Activated CD8-positive, alpha-beta memory T cell treated with anti-CD3 and anti-CD28 coated beads for 1 hour (primary cell): ENCODE results near the gene POU2F1.
"Not testable (repeated sequence)": the region's sequence is repeated elsewhere in the genome, so short reads cannot be mapped to it uniquely, and the experiment has no call there.

Experiments used
- DNase-seq, 2 donors: peaks; one replicate each; pipeline ENCODE4 v3.0.0-alpha.2; 2020; ENCODE audit warnings: low read depth in 1 of 2; ENCODE audit errors: extremely low read depth in 1 of 2

The POU2F1 gene

GRCh38 chr1:167202049-167202448 lies 18.6 kb upstream of the POU2F1 start:
- DNase-seq, result no peak

- DNase-seq, result not testable (repeated sequence)
Observed at GRCh38 chr1:167205306-167206050, 15.2 kb upstream of the POU2F1 start.

- DNase-seq, result no peak
Observed at GRCh38 chr1:167206166-167206835, 14.4 kb upstream of the POU2F1 start.

DNA sequence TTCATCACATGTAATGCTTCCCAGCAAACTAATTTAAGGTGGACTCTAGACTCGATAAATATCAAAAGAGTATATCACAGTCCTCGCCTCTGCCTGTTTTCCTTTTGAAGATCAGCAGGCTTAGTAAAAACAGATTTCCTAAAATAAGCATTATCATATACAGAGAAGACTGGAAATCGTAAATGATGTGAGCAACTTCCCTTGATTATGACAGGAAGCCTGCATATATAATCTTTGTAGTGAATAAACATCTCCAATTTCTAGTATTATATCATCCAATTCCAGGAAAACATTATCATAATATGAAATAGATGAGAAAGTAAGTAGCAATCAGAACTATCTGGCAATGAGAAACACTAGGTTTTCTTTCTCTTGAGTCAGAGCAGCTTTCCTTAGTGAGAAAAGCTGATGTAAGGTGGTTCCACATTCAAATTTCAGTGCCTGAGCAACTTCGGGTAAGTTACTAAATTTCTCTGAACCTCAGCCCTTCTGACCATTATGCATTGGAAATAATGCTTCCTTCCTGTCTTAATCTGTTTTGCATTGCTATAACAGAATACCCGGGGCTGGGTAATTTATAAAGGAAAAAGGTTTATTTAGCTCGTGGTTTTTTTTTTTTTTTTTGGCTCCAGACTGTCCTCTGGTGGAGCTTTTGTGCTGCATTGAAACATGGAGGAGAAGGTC lies 12.6 kb upstream of the POU2F1 start:
- DNase-seq, result no peak

GRCh38 chr1:167208624-167208976 lies 12.1 kb upstream of the POU2F1 start:
- DNase-seq, result no peak

GRCh38 chr1:167209044-167209443 lies 11.6 kb upstream of the POU2F1 start:
- DNase-seq, result no peak

DNA sequence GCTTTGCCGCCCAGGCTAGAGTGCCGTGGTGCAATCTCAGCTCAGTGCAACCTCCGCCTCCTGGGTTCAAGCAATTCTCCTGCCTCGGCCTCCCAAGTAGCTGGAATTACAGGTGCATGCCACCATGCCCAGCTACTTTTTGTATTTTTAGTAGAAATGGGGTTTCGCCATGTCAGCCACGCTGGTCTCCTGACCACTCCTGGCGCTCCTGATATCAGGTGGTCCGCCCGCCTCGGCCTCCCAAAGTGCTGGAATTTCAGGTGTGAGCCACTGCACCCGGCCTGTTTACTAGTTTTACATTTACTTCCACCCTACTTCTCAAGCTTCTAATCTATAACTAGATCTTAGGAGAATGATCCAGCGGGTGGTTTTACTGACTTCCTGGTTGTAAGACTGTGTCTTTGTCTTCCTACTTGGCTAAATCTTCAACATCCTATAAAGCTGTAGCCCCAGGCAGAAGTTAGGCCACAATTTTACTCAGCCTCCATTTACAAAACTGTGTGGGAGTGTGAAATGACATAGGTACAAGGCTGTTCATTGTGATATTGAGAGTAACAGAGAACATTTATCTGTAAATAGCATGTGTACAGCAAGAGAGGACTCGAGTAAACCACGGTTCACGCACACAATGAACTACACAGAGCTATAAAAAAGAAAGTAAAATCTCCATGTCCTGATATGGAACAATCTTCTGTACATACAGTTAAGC lies 9.6 kb upstream of the POU2F1 start:
- no peak for DNase-seq

DNA sequence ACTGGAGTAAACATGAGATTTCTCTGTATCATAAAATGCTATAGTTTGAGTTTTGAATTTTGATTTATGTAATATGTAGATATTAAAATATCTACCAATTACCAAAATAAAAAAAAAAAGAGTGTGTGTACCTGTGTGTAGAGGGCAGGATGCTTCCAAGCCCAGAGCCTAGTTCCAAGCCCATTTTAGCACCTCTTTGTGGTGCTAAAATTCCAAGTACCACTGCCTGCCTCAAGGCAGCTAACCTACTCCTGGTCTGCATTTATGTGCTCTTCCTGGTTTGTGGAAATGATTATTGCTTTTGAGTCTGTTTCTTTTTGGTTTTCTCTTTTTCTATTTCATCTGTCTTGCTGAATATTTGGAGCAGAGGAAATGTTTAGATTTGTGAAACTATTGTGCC lies 8.7 kb upstream of the POU2F1 start:
- no peak for DNase-seq

- DNase-seq, result no peak
Observed at GRCh38 chr1:167216809-167217208, 3.9 kb upstream of the POU2F1 start.

DNA sequence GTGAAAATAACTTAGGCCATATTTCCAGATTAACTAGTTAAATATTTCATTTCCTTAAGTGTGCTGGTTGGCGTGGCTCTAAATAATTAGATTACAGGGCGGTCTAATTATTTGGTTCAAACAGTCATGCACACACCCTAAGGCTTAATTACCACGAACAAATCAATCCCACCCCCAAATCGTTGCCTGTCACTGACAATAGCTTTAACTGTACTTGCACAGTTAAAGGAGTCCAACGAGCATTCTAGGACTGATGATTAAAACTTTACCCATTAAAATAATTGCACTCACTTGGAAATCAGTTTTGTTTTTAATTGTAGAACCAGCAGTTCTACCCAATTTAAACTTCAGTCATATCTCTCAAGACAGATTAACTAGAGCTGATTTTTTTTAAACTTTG lies 1.5 kb upstream of the POU2F1 start:
- no peak for DNase-seq

DNA sequence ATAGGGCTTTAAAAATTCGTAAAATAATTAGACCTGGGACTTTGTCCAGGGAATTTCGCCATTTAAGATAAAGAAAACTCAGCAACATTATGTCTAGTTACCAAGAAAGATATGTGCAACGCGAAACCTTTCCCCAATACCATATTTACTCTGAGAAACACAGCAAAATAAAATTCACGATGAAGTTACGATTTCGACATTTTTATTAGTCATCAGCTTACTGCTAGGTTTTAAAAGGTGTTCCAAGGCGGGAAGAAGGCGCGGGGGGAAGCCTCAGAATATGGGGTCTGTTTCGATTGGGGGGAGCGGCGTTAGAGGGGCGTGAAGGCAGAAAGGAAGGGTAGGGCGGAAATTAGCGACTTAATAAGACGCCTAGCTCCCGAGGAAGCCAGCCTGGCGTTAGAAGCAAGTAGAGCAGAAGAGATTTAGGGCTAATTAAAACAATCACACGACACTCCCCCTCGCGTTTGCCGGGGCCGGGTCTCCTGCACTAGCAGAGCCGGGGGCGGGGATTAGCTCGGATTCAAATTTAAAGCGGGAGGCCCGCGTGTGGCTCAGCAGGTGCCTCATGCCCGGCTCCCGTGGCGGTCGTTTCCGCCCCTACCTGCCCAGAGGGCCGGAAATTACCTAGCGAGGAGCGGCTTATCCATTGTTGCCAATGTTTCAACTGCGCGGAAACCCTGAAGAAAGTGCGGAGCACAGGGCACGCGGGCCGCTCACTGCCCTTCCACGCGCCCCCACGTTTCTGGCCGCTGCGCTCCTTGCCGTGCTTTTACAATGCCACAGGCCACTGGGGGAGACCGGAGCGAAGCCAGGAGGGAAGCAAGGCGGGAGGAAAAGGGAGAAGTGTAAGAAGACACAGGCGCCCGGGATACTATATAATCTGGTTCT lies 795 bp upstream of the POU2F1 start:
- DNase-seq, result peak; percentile 81 to 82

DNA sequence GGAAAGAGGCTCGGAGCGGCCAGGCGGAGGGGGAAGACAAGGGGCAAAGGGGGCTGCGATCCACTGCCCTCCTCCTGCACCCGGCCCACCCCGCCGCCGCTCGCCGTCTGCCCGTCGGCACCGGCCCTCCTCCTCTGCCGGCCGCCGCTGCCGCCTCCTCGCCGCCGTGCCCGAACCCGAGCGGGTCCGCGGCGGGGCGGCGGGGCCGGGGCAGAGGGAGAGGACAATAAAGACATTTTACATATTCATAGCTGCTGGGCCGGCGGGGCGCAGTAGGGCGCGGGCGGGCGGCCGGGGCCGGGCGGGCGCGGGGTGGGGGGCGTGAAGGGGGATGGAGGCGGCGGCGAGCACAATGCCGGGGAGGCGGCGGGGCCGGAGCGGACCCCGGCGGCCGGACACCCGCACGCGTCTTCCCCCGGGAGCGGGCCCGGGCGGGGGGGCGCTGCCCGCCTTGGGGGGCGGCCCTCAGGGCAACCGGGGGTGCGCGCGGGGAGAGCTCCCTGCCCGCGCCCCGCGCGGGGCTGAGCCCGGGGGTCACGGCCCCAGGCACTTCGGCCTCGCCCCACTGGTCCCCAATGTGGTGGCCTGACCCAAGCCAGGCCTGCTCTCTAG lies 546 bp downstream of the POU2F1 start:
- DNase-seq, result no peak

- peak; percentile 19 to 35 for DNase-seq
Observed at GRCh38 chr1:167221738-167222610, 1.3 kb downstream of the POU2F1 start.

GRCh38 chr1:167223144-167224103 lies 2.7 kb downstream of the POU2F1 start:
- DNase-seq, result no peak

GRCh38 chr1:167224734-167225235 lies 4.1 kb downstream of the POU2F1 start:
- not testable (repeated sequence) for DNase-seq

DNA sequence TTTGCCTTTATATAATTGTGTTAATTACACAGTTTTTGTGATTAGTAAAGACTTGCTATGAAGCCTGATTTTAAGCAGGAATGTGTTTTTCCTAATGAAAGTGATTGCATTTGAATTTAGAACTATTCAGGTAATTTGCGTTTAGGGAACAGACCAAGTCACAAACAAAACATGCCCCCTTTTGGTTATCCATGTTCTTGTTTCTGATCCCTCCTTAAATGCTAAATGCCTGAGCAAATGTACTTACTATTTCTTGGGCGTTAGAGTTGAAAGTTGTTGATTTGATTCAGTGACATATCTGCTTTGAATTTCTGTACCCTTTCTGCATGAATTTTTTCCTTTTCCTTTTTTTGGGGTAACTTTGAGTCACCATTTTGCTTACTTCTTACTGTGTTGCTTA lies 5.2 kb downstream of the POU2F1 start:
- DNase-seq, result no peak

DNA sequence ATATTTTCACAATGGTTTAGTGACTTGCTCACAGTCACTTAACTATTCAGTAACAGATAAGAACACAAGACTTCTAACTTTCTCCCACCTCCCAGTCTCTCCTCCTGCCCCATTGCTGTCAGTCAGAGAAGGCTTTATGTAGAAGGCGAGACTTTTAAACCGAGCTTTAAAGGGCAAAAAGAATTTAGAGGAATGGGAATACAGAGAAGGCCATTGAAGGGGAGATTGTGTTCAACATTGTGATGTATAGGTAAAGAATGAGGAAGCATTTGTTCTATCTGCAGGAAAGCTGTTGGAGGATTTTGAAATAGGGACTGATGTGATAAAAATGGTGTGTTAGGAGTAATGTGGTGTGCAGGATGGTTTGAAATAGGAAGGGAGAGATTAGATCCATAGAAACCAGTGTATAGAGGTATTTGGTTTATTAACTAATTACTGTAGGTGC lies 7.3 kb downstream of the POU2F1 start:
- DNase-seq, result no peak
